Left renal cortex interstitium (tissue), 4 donors: ENCODE data around the gene NR2C1. TPM values are rescaled to one million over a fixed set of nuclear protein-coding genes. Genes with fewer than 3 reads are reported as not detected.
"Not testable (repeated sequence)": the region's sequence is repeated elsewhere in the genome, so short reads cannot be mapped to it uniquely, and the experiment has no call there.

ENCODE experiments used
- DNase-seq, 4 donors: peaks; one replicate each; pipeline ENCODE4 v3.0.0-alpha.2; 2013; ENCODE audit warnings: low read depth in 4 of 4, low spot score in 2 of 4, missing footprints in 1 of 4
- polyA plus RNA-seq, 4 donors: library from polyadenylated mRNA; unstranded; fragments of 120-200 nt; gene quantifications; one replicate each; pipeline ENCODE4 v1.2.1, GENCODE V29; 2013; ENCODE audit not compliant: insufficient read length in 4 of 4

Gene NR2C1
- polyA plus RNA-seq, 4 donors: 54.7 to 86.8 (median 72.3) TPM

DNA sequence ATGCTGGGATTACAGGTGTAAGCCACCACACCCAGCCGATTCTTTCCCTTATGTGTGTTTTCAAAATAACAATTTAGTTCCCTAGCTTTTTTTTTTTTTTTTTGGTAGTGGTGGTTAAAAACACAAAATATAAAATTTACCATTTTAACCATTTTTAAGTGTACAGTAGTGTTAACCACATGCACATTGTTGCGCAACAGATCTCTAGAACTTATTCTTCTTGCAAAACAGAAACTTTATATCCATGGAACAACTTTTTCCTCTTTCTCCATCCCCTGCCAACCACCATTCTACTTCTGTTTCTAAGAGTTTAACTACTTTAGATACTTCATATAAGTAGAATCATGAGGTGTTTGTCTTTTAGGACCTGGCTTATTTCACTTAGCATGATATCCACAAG lies 68.8 kb downstream of the NR2C1 start:
- DNase-seq: no peak

DNA sequence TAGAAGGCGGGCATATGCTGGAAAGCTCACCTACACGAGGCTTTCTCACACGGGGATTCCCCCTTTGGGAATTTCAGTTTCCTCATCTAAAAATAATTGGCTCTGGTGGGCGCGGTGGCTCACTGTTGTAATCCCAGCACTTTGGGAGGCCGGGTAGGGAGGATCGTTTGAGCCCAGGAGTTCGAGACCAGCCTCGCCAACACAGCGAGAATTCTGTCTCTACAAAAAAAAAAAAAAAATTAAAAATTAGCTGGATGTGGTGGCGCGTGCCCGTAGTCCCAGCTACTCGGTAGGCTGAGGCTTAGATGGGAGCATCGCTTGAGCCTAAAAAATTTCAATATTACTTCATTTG lies 69.5 kb downstream of the NR2C1 start:
- DNase-seq: no peak

- peak; percentile 80 to 94 (median 84) for DNase-seq
These were observed 70.1 kb downstream of the NR2C1 start, which contains the start of gene NDUFA12 for GRCh38 chr12:95003213-95003920. NDUFA12 (minus strand) TSS chr12:95003697; CDS start chr12:95003680, 17 bp downstream.

- no peak for DNase-seq
These were observed 70.7 kb downstream of the NR2C1 start for GRCh38 chr12:95002754-95003153.

- DNase-seq: no peak
These were observed 75.1 kb downstream of the NR2C1 start for GRCh38 chr12:94998326-94998725.

GRCh38 chr12:94997726-94998125 lies 75.7 kb downstream of the NR2C1 start:
- DNase-seq: no peak

- no peak for DNase-seq
These were observed 76.4 kb downstream of the NR2C1 start for GRCh38 chr12:94997061-94997460.

GRCh38 chr12:94994312-94994711 lies 79.1 kb downstream of the NR2C1 start:
- no peak for DNase-seq

- not testable (repeated sequence) for DNase-seq
These were observed 79.6 kb downstream of the NR2C1 start for GRCh38 chr12:94993855-94994254.

DNA sequence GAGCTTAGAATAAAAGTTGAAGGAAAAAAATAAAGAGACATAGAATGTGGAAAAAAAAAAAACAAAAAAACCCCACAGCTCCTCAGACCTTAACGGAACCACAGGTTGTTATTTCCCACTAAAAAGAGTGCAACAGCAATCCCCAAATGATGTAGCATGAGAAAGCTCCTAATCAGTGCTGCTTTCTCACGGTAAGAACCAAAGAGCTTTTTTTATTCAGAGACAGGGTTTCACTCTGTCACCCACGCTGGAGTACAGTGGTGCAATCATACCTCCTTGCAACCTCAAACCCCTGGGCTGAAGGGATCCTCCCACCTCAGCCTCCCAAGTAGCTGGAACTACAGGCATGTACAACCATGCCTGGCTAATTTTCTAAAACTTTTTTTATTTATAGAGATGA lies 83.2 kb downstream of the NR2C1 start:
- DNase-seq: no peak

- no peak for DNase-seq
These were observed 84.9 kb downstream of the NR2C1 start for GRCh38 chr12:94988471-94988870.

- no peak for DNase-seq
These were observed 85.6 kb downstream of the NR2C1 start for GRCh38 chr12:94987801-94988200.

GRCh38 chr12:94987076-94987669 lies 86.2 kb downstream of the NR2C1 start:
- DNase-seq: no peak

- DNase-seq: not testable (repeated sequence)
These were observed 88.3 kb downstream of the NR2C1 start for GRCh38 chr12:94985099-94985498.

GRCh38 chr12:94983321-94983720 lies 90.1 kb downstream of the NR2C1 start:
- DNase-seq: no peak

GRCh38 chr12:94982456-94982855 lies 91.0 kb downstream of the NR2C1 start:
- no peak for DNase-seq

DNA sequence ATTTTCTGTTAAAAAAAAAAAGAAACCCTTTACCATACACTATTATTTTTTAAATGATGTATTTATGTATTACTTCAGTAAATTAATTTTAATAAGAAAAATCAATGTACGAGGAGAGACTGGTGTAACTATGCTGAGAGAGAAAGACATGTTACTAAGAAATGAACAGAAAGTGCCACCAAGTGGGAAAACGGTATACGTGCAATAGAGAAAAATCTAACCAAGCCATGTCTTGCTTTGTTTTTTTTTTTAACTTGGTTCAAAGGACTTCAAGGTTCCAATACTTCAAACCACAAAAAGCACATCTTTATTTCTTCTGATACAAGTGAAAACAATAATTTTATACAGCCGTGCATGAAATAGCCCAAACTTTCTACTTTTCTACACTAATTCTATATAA lies 92.8 kb downstream of the NR2C1 start:
- no peak for DNase-seq

- no peak for DNase-seq
These were observed 93.5 kb downstream of the NR2C1 start for GRCh38 chr12:94979941-94980340.

DNA sequence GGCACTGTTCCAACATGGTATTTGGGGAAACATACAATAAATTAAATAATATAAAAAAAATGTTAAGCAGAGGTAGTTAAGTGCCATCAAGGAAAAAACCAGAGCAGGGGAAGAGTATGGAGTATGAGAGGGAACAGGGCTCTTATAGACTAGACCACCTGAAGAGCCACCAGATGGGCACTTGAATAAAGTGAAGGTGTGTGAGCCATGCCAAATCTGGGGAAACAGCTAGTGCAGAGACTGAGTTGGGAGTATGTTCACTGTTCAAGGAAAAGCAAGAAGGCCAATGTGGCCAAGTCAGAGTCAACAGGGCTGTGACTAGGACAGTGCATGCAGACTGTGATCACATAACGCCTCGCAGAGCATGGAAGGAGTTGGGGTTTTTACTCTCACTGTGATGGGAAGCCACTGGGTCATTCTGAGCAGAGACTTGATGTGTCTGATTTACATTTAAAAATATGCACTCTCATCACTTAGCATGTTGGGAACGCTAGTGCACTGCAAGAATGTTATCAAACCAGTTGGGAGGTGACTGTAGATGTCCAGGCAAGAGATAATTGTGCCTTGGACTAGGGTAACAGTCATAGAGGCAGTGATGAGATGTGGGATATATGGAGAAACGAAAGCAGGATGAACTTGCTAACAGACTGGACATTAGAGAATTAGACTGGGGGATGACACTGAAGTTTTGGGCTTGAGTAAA lies 95.5 kb downstream of the NR2C1 start:
- DNase-seq: no peak

DNA sequence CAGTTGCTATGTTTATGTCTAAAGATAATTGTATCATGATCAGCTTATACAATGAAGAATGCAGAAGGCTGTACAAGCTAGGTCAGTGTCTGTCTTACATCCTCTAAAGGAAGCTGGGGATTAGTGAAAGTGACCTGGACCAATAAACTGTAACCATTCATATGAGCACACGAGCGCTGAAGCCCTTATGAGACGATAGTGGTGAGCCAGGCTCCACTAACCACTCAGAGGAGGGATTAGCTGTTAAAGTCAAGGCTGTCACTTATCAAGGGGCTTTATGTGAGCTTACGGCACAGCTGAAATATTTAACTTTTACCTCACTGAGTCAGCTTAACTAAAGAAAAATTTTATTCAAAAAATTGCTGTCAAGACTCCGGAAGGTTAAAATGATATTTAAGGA lies 100.2 kb downstream of the NR2C1 start:
- DNase-seq: no peak

GRCh38 chr12:94972795-94973194 lies 100.6 kb downstream of the NR2C1 start:
- DNase-seq: no peak

GRCh38 chr12:94971923-94972322 lies 101.5 kb downstream of the NR2C1 start:
- no peak for DNase-seq
